Stimulated activated CD8-positive, alpha-beta memory T cell treated with anti-CD3 and anti-CD28 coated beads, Interleukin-12 subunit alpha, Interleukin-12 subunit beta, amount 100 ng/mL, for 1 hour (primary cell): ENCODE measurements around the gene FCGBP.
"Not testable (repeated sequence)": the region's sequence is repeated elsewhere in the genome, so short reads cannot be mapped to it uniquely, and the experiment has no call there.

Source experiments
- DNase-seq: peaks from one replicate; pipeline ENCODE4 v3.0.0-alpha.2; 2020; ENCODE audit warnings: low read depth

The FCGBP gene

DNA sequence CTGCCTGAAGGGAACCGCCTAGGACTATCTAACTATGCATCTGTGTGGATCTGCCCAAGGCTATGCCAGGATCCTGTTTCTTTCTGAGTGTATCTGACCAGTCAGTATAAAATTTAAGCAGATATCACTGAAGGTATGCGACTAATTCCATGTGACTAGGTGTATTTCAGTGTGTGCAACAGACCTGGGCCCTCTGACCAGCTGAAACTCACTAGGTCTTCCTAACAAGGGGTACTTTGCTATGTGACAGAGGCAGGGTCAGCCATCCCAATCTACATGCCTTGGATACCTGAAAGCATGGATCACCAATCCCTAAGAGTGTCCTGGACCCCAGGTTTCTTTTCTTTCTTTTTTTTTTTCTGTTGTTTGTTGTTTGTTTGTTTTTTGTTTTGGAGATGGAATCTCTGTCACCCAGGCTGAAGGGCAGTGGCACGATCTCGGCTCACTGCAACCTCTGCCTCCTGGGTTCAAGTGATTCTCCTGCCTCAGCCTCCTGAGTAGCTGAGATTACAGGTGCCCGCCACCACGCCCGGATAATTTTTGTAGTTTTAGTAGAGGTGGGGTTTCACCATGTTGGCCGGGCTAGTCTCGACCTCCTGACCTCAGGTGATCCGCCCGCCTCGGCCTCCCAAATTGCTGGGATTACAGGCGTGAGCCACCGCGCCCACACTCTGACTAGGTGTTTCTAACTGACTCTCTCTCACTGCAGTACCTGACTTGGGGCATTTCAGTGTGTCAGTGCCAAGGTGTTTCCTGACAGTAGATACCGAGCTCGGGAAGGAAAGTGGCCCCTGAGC lies 43.5 kb downstream of the FCGBP start:
- no peak for DNase-seq

- not testable (repeated sequence) for DNase-seq
Observed at GRCh38 chr19:39889872-39890754, 44.3 kb downstream of the FCGBP start.

- not testable (repeated sequence) for DNase-seq
Observed at GRCh38 chr19:39887456-39887951, 46.9 kb downstream of the FCGBP start.

- DNase-seq, result not testable (repeated sequence)
Observed at GRCh38 chr19:39885821-39886554, 48.4 kb downstream of the FCGBP start.

DNA sequence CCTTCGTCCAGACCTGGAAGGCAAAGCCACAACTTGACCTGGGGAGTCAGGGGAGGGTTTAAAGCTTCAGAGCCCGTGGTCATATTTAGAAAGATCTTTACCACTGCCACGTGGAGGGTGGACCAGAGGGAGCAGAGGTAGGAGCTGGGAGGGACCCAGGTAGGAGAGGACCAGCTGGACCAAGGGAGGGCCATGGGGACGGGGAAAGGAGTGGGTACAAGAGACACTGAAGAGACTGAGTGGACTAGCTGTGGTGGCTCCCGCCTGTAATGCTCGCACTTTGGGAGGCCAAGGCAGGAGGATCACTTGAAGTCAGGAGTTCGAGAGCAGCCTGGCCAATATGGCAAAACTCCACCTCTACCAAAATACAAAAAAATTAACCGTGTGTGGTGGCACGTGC lies 49.7 kb downstream of the FCGBP start:
- DNase-seq, result not testable (repeated sequence)
